ENCODE measurements around the gene LOXHD1.

DNA sequence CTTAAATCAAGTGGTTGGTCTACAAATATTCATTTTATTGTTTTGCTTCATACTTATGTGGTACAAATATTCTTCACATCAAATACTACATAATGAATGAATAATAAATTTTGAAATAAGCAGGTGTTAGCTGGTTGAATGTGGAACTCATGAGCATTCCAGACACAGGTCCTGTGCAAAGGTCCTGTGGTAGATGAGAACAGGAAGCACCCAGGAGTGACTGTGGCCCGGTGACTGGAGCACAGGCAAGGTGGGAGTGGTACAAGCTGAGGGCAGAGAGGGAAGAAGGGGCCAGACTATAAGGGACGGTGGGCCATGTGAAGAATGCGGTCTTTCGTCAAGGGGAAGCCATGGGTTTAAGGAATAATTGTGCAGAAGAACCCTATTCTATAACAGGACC, 26.2 kb upstream of the LOXHD1 start:
- TF ChIP-seq FOXK2 (IDR thresholded peaks at IDR 0.05) (no peak), GABPA (IDR thresholded peaks at IDR 0.05; ENCODE audit: low read depth) (no peak), POLR2A (IDR thresholded peaks at IDR 0.05; ENCODE audit: low read depth, low read length) (no peak), POLR2AphosphoS2 (IDR thresholded peaks at IDR 0.05; ENCODE audit: low read depth, low read length) (no peak), EP300 (IDR thresholded peaks at IDR 0.05; ENCODE audit: borderline replicate concordance in 1 of 2, control insufficient read depth in 1 of 2, low read depth in 2 of 2, low read length in 2 of 2) (no peak), RUNX3 (IDR thresholded peaks at IDR 0.05; ENCODE audit: low read length) (no peak), HDAC2 (IDR thresholded peaks at IDR 0.05) (no peak), ZNF217 (IDR thresholded peaks at IDR 0.05) (no peak), CBX5 (IDR thresholded peaks at IDR 0.05; ENCODE audit: low read depth) (no peak), FOXM1 (IDR thresholded peaks at IDR 0.05; ENCODE audit: low read depth, low read length) (no peak)
- TF ChIP-seq, protein P1, sequence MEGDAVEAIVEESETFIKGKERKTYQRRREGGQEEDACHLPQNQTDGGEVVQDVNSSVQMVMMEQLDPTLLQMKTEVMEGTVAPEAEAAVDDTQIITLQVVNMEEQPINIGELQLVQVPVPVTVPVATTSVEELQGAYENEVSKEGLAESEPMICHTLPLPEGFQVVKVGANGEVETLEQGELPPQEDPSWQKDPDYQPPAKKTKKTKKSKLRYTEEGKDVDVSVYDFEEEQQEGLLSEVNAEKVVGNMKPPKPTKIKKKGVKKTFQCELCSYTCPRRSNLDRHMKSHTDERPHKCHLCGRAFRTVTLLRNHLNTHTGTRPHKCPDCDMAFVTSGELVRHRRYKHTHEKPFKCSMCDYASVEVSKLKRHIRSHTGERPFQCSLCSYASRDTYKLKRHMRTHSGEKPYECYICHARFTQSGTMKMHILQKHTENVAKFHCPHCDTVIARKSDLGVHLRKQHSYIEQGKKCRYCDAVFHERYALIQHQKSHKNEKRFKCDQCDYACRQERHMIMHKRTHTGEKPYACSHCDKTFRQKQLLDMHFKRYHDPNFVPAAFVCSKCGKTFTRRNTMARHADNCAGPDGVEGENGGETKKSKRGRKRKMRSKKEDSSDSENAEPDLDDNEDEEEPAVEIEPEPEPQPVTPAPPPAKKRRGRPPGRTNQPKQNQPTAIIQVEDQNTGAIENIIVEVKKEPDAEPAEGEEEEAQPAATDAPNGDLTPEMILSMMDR (IDR thresholded peaks at IDR 0.05 in 2 of 3, conservative IDR thresholded peaks at IDR 0.05 in 1 of 3; ENCODE audit: control insufficient read depth in 2 of 3, extremely low read depth in 1 of 3, insufficient read depth in 1 of 3, low read depth in 3 of 3, low read length in 3 of 3) = no peak
- TF ChIP-seq, protein P2, sequence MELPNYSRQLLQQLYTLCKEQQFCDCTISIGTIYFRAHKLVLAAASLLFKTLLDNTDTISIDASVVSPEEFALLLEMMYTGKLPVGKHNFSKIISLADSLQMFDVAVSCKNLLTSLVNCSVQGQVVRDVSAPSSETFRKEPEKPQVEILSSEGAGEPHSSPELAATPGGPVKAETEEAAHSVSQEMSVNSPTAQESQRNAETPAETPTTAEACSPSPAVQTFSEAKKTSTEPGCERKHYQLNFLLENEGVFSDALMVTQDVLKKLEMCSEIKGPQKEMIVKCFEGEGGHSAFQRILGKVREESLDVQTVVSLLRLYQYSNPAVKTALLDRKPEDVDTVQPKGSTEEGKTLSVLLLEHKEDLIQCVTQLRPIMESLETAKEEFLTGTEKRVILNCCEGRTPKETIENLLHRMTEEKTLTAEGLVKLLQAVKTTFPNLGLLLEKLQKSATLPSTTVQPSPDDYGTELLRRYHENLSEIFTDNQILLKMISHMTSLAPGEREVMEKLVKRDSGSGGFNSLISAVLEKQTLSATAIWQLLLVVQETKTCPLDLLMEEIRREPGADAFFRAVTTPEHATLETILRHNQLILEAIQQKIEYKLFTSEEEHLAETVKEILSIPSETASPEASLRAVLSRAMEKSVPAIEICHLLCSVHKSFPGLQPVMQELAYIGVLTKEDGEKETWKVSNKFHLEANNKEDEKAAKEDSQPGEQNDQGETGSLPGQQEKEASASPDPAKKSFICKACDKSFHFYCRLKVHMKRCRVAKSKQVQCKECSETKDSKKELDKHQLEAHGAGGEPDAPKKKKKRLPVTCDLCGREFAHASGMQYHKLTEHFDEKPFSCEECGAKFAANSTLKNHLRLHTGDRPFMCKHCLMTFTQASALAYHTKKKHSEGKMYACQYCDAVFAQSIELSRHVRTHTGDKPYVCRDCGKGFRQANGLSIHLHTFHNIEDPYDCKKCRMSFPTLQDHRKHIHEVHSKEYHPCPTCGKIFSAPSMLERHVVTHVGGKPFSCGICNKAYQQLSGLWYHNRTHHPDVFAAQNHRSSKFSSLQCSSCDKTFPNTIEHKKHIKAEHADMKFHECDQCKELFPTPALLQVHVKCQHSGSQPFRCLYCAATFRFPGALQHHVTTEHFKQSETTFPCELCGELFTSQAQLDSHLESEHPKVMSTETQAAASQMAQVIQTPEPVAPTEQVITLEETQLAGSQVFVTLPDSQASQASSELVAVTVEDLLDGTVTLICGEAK (IDR thresholded peaks at IDR 0.05; ENCODE audit: borderline replicate concordance) = no peak

Data from GM12878 (cell line).